MM.1S (cell line): ENCODE measurements around the gene PLK2.

Experiments used
- DNase-seq: peaks from one replicate; pipeline ENCODE4 v3.0.0-alpha.2; 2015
- H2AFZ ChIP-seq: fragments of 300-600 bp; sonication (generic); 2 replicates; pipeline ENCODE4 v1.6.0; 2016; ENCODE audit warnings: antibody characterized with exemption, low read length
- H3F3A ChIP-seq: fragments of 300-600 bp; sonication (generic); 2 replicates; pipeline ENCODE4 v1.6.1; 2016; ENCODE audit warnings: mild to moderate bottlenecking, antibody characterized with exemption, low read length, moderate library complexity, mixed read lengths; ENCODE audit not compliant: insufficient read depth
- H3K27ac ChIP-seq: fragments of 300-600 bp; sonication (generic); 2 replicates; pipeline ENCODE4 v1.5.1; 2016; ENCODE audit warnings: mild to moderate bottlenecking, low read length
- H3K27me3 ChIP-seq: fragments of 300-600 bp; sonication (generic); replicated peaks from 2 replicates; pipeline ENCODE4 v1.6.0; 2016; ENCODE audit warnings: low read length; ENCODE audit not compliant: insufficient read depth
- H3K36me3 ChIP-seq: fragments of 300-600 bp; sonication (generic); replicated peaks from 2 replicates; pipeline ENCODE4 v1.6.1; 2016; ENCODE audit warnings: mild to moderate bottlenecking, low read length, mixed read lengths; ENCODE audit not compliant: insufficient read depth
- H3K4me1 ChIP-seq: fragments of 300-600 bp; sonication (generic); 2 replicates; pipeline ENCODE4 v1.6.1; 2016; ENCODE audit warnings: low read length, mixed read lengths
- H3K4me2 ChIP-seq: fragments of 300-600 bp; sonication (generic); 2 replicates; pipeline ENCODE4 v1.6.0; 2016; ENCODE audit warnings: low read depth, low read length
- H3K4me3 ChIP-seq: fragments of 300-600 bp; sonication (generic); 2 replicates; pipeline ENCODE4 v1.5.1; 2016; ENCODE audit warnings: low read length, mixed read lengths
- H3K79me2 ChIP-seq: fragments of 300-600 bp; sonication (generic); 2 replicates; pipeline ENCODE4 v1.6.1; 2016; ENCODE audit warnings: mixed run types, low read length, mixed read lengths
- H3K9ac ChIP-seq: fragments of 300-600 bp; sonication (generic); 2 replicates; pipeline ENCODE4 v1.6.1; 2016; ENCODE audit warnings: low read length, mixed read lengths
- H3K9me2 ChIP-seq: fragments of 300-600 bp; sonication (generic); replicated peaks from 2 replicates; pipeline ENCODE4 v1.6.1; 2016; ENCODE audit warnings: mild to moderate bottlenecking, low read length, mixed read lengths; ENCODE audit not compliant: insufficient read depth
- H3K9me3 ChIP-seq: fragments of 300-600 bp; sonication (generic); replicated peaks from 2 replicates; pipeline ENCODE4 v1.6.1; 2016; ENCODE audit warnings: mild to moderate bottlenecking, low read length, mixed read lengths; ENCODE audit not compliant: insufficient read depth
- H4K20me1 ChIP-seq: fragments of 300-600 bp; sonication (generic); 2 replicates; pipeline ENCODE4 v1.6.1; 2016; ENCODE audit warnings: mild to moderate bottlenecking, low read length, moderate library complexity, mixed read lengths; ENCODE audit not compliant: insufficient read depth
- EZH2 ChIP-seq: fragments of 300-600 bp; sonication (generic); optimal IDR thresholded peaks from 2 replicates; pipeline ENCODE3; 2017; ENCODE audit warnings: low read depth, mild to moderate bottlenecking, antibody characterized with exemption, low read length, mixed read lengths
- EZH2phosphoT487 ChIP-seq: fragments of 300-600 bp; sonication (generic); IDR thresholded peaks from 2 replicates; pipeline ENCODE4 v1.6.1; 2018; ENCODE audit warnings: antibody characterized with exemption, low read length
- TF ChIP-seq, protein P1 (sequence below): fragments of 300-600 bp; sonication (generic); IDR thresholded peaks from 2 replicates; pipeline ENCODE4 v1.5.1; 2016; ENCODE audit warnings: antibody characterized with exemption, low read length, mixed read lengths

The PLK2 gene

DNA sequence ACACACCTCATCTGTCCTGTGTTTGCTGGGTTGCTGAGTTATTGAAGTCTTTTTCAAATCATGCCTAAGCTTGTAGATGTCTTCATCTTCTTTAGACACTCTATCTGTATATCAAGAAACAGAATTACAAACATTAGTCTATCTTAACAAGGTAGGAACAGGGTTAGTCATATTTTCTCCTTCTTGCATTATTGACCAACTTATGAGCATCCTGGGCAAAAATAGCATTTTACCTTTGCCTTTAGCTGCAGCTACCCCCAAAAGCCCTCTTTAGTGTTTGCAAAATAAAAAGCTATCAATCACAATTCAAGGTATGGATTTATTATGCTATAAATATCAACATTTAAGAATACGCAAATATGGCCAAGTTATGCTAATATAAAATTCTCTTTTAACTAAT lies 3.4 kb downstream of the PLK2 start:
- Histone ChIP-seq H3K4me1 (0 out of 2 replicates have a peak, but pooled peaks cover 13% of the 10 kb centered on the region), H3K4me3 (no peak overlapping the region), H3K9me2 (no peaks in the 10 kb centered on the region), H3K27ac (no peak overlapping the region), H3K9ac (no peak overlapping the region), H3K36me3 (no peaks in the 10 kb centered on the region; the same call in 1 of the 2 replicates), H3K4me2 (no peak overlapping the region), H3K9me3 (no peaks in the 10 kb centered on the region), H3K27me3 (no peaks in the 10 kb centered on the region), H3K79me2 (peaks cover 11% of the 10 kb centered on the region), H3F3A (peaks cover 3% of the 10 kb centered on the region; the same call in 1 of the 2 replicates), H4K20me1 (no peaks in the 10 kb centered on the region), H2AFZ (no peak overlapping the region)
- DNase-seq: no peak
- TF ChIP-seq EZH2 (no peak), EZH2phosphoT487 (no peak)
- TF ChIP-seq, protein P1, sequence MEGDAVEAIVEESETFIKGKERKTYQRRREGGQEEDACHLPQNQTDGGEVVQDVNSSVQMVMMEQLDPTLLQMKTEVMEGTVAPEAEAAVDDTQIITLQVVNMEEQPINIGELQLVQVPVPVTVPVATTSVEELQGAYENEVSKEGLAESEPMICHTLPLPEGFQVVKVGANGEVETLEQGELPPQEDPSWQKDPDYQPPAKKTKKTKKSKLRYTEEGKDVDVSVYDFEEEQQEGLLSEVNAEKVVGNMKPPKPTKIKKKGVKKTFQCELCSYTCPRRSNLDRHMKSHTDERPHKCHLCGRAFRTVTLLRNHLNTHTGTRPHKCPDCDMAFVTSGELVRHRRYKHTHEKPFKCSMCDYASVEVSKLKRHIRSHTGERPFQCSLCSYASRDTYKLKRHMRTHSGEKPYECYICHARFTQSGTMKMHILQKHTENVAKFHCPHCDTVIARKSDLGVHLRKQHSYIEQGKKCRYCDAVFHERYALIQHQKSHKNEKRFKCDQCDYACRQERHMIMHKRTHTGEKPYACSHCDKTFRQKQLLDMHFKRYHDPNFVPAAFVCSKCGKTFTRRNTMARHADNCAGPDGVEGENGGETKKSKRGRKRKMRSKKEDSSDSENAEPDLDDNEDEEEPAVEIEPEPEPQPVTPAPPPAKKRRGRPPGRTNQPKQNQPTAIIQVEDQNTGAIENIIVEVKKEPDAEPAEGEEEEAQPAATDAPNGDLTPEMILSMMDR: no peak

DNA sequence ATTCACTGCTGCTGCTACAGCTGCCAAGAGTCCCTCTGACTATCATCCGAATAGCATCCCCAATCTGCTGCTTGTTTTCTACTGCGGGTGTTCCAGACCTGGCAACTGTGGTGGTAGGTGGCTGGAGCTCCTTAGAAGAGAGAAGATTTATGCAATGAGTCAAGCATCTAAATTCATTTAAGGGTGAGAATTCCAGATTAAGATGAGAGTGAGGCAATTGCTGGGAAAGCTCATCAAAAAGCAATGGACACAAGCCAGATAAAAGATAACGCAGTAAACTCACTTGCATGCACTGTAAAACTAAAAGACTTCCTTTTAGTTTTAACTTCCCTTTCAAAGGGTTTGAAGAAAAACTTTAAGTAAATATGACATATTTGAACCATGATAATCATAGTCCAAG lies 3.9 kb downstream of the PLK2 start:
- DNase-seq: no peak
- Histone ChIP-seq H3K36me3 (no peaks in the 10 kb centered on the region; the same call in 1 of the 2 replicates), H3K4me3 (no peak overlapping the region), H3K4me2 (no peak overlapping the region), H2AFZ (no peak overlapping the region), H3K27me3 (no peaks in the 10 kb centered on the region), H3K9me3 (no peaks in the 10 kb centered on the region), H3K9ac (no peak overlapping the region), H4K20me1 (no peaks in the 10 kb centered on the region), H3K4me1 (0 out of 2 replicates have a peak, but pooled peaks cover 9% of the 10 kb centered on the region), H3K27ac (no peak overlapping the region), H3F3A (peaks cover 3% of the 10 kb centered on the region; the same call in 1 of the 2 replicates), H3K79me2 (peaks cover 11% of the 10 kb centered on the region), H3K9me2 (no peaks in the 10 kb centered on the region)
- TF ChIP-seq, protein P1: no peak
- no peak for TF ChIP-seq EZH2phosphoT487
- TF ChIP-seq EZH2: no peak

DNA sequence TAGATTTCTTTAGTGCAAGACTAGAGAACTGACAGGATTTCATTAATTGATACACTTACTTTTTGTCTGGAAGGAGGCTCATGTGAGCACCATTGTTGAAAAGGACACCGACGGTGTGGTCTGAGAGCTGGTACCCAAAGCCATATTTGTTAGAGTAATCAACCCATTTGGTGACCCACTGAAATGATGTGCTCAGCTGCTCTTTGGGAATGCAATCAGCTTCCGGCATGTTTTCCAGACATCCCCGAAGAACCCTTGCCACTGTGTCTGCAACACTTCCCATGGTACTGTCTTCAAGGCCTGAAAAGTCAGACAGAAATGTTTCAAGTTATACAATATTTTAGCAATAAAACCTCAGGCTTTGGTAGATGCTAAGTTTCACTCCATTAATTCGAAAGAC lies 4.4 kb downstream of the PLK2 start:
- no peak overlapping the region for H3K27ac ChIP-seq
- no peak for DNase-seq
- H3K4me3 ChIP-seq: no peak overlapping the region
- H3K36me3 ChIP-seq: no peaks in the 10 kb centered on the region; the same call in 1 of the 2 replicates
- TF ChIP-seq, protein P1: no peak
- no peak for TF ChIP-seq EZH2
- no peak for TF ChIP-seq EZH2phosphoT487
- no peak overlapping the region for H3K9ac ChIP-seq
- H2AFZ ChIP-seq: no peak overlapping the region
- H3K27me3 ChIP-seq: no peaks in the 10 kb centered on the region
- no peaks in the 10 kb centered on the region for H4K20me1 ChIP-seq
- H3F3A ChIP-seq: peaks cover 2% of the 10 kb centered on the region; the same call in 1 of the 2 replicates
- peaks cover 11% of the 10 kb centered on the region for H3K79me2 ChIP-seq
- no peaks in the 10 kb centered on the region for H3K9me2 ChIP-seq
- H3K4me1 ChIP-seq: 0 out of 2 replicates have a peak, but pooled peaks cover 7% of the 10 kb centered on the region
- no peaks in the 10 kb centered on the region for H3K9me3 ChIP-seq
- no peak overlapping the region for H3K4me2 ChIP-seq
